ENCODE data around the gene PCDH10.
"Not testable (repeated sequence)": the region's sequence is repeated elsewhere in the genome, so short reads cannot be mapped to it uniquely, and the experiment has no call there.

PCDH10 gene

GRCh38 chr4:133240451-133240850, 91.4 kb downstream of the PCDH10 start:
- not testable (repeated sequence) for FAIRE-seq
